ENCODE measurements around the gene SWSAP1.

Gene SWSAP1

GRCh38 chr19:11379857-11380350 lies 5.4 kb downstream of the SWSAP1 start:
- H3K27me3 ChIP-seq (ENCODE audit: insufficient read depth, low read length), result peaks cover 13% of the 10 kb centered on the region; the same call in 1 of the 2 replicates
- H3K36me3 ChIP-seq (ENCODE audit: insufficient read depth, low read length), result no peaks in the 10 kb centered on the region
- 93% methylated on average over 7 of the region's 7 CpGs for WGBS
- H3K4me1 ChIP-seq (ENCODE audit: insufficient read depth, low read length), result peaks cover 4% of the 10 kb centered on the region; the same call in 1 of the 2 replicates
- 0 out of 2 replicates have a peak overlapping the region, but pooled peaks have one; percentile 66 for H3K9ac ChIP-seq (ENCODE audit: low read depth, low read length)
- H3K4me3 ChIP-seq (ENCODE audit: low read length), result peak overlapping the region; percentile 79
- H3K27ac ChIP-seq (ENCODE audit: low read depth, low read length), result no peak overlapping the region
- H3K9me3 ChIP-seq (ENCODE audit: insufficient read depth, low read depth, low read length), result no peaks in the 10 kb centered on the region

- peaks cover 4% of the 10 kb centered on the region; the same call in 1 of the 2 replicates for H3K4me1 ChIP-seq (ENCODE audit: insufficient read depth, low read length)
- H3K4me3 ChIP-seq (ENCODE audit: low read length), result peak overlapping the region; percentile 79
- peak overlapping the region; percentile 66 for H3K9ac ChIP-seq (ENCODE audit: low read depth, low read length)
- peaks cover 13% of the 10 kb centered on the region; the same call in 1 of the 2 replicates for H3K27me3 ChIP-seq (ENCODE audit: insufficient read depth, low read length)
- no peaks in the 10 kb centered on the region for H3K9me3 ChIP-seq (ENCODE audit: insufficient read depth, low read depth, low read length)
- H3K27ac ChIP-seq (ENCODE audit: low read depth, low read length), result peak overlapping the region; percentile 86
- 2% methylated on average over 54 of the region's 54 CpGs for WGBS
- H3K36me3 ChIP-seq (ENCODE audit: insufficient read depth, low read length), result no peaks in the 10 kb centered on the region
Observed at GRCh38 chr19:11380653-11381537, 6.4 kb downstream of the SWSAP1 start.

GRCh38 chr19:11382898-11383705 lies 8.6 kb downstream of the SWSAP1 start:
- peaks cover 4% of the 10 kb centered on the region; the same call in 1 of the 2 replicates for H3K4me1 ChIP-seq (ENCODE audit: insufficient read depth, low read length)
- peaks cover 13% of the 10 kb centered on the region; the same call in 1 of the 2 replicates for H3K27me3 ChIP-seq (ENCODE audit: insufficient read depth, low read length)
- no peak overlapping the region for H3K27ac ChIP-seq (ENCODE audit: low read depth, low read length)
- H3K9ac ChIP-seq (ENCODE audit: low read depth, low read length), result no peak overlapping the region
- no peaks in the 10 kb centered on the region for H3K9me3 ChIP-seq (ENCODE audit: insufficient read depth, low read depth, low read length)
- WGBS, result under 1% methylated on average over 60 of the region's 65 CpGs
- H3K4me3 ChIP-seq (ENCODE audit: low read length), result peak overlapping the region; percentile 63
- no peaks in the 10 kb centered on the region for H3K36me3 ChIP-seq (ENCODE audit: insufficient read depth, low read length)

GRCh38 chr19:11383706-11384048 lies 9.2 kb downstream of the SWSAP1 start:
- Histone ChIP-seq H3K9me3 (ENCODE audit: insufficient read depth, low read depth, low read length) (no peaks in the 10 kb centered on the region), H3K9ac (ENCODE audit: low read depth, low read length) (no peak overlapping the region), H3K27me3 (ENCODE audit: insufficient read depth, low read length) (peaks cover 13% of the 10 kb centered on the region; the same call in 1 of the 2 replicates), H3K27ac (ENCODE audit: low read depth, low read length) (no peak overlapping the region), H3K4me3 (ENCODE audit: low read length) (peak overlapping the region; percentile 63), H3K4me1 (ENCODE audit: insufficient read depth, low read length) (peaks cover 4% of the 10 kb centered on the region; the same call in 1 of the 2 replicates), H3K36me3 (ENCODE audit: insufficient read depth, low read length) (no peaks in the 10 kb centered on the region)
- WGBS, result under 1% methylated on average over 9 of the region's 9 CpGs

- 91% methylated on average over 5 of the region's 5 CpGs for WGBS
- no peak overlapping the region for H3K4me3 ChIP-seq (ENCODE audit: low read length)
- no peak overlapping the region for H3K27ac ChIP-seq (ENCODE audit: low read depth, low read length)
- H3K9me3 ChIP-seq (ENCODE audit: insufficient read depth, low read depth, low read length), result no peaks in the 10 kb centered on the region
- H3K4me1 ChIP-seq (ENCODE audit: insufficient read depth, low read length), result peaks cover 4% of the 10 kb centered on the region; the same call in 1 of the 2 replicates
- H3K9ac ChIP-seq (ENCODE audit: low read depth, low read length), result no peak overlapping the region
- H3K36me3 ChIP-seq (ENCODE audit: insufficient read depth, low read length), result no peaks in the 10 kb centered on the region
- H3K27me3 ChIP-seq (ENCODE audit: insufficient read depth, low read length), result peaks cover 13% of the 10 kb centered on the region; the same call in 1 of the 2 replicates
Observed at GRCh38 chr19:11384778-11385129, 10.3 kb downstream of the SWSAP1 start.

GRCh38 chr19:11387162-11388034 lies 12.9 kb downstream of the SWSAP1 start:
- 90% methylated on average over 19 of the region's 19 CpGs for WGBS
- no peak overlapping the region for H3K4me3 ChIP-seq (ENCODE audit: low read length)
- H3K9ac ChIP-seq (ENCODE audit: low read depth, low read length), result no peak overlapping the region
- H3K9me3 ChIP-seq (ENCODE audit: insufficient read depth, low read depth, low read length), result no peaks in the 10 kb centered on the region
- H3K27ac ChIP-seq (ENCODE audit: low read depth, low read length), result no peak overlapping the region
- no peaks in the 10 kb centered on the region for H3K36me3 ChIP-seq (ENCODE audit: insufficient read depth, low read length)
- H3K4me1 ChIP-seq (ENCODE audit: insufficient read depth, low read length), result peaks cover 4% of the 10 kb centered on the region; the same call in 1 of the 2 replicates
- H3K27me3 ChIP-seq (ENCODE audit: insufficient read depth, low read length), result peaks cover 13% of the 10 kb centered on the region; the same call in 1 of the 2 replicates

GRCh38 chr19:11390359-11390758 lies 15.9 kb downstream of the SWSAP1 start:
- H3K9me3 ChIP-seq (ENCODE audit: insufficient read depth, low read depth, low read length), result no peaks in the 10 kb centered on the region
- no peak overlapping the region for H3K9ac ChIP-seq (ENCODE audit: low read depth, low read length)
- no peaks in the 10 kb centered on the region for H3K4me1 ChIP-seq (ENCODE audit: insufficient read depth, low read length)
- peaks cover 5% of the 10 kb centered on the region; the same call in 1 of the 2 replicates for H3K36me3 ChIP-seq (ENCODE audit: insufficient read depth, low read length)
- H3K4me3 ChIP-seq (ENCODE audit: low read length), result no peak overlapping the region
- H3K27ac ChIP-seq (ENCODE audit: low read depth, low read length), result no peak overlapping the region
- WGBS, result 80% methylated on average over 2 of the region's 2 CpGs
- no peaks in the 10 kb centered on the region for H3K27me3 ChIP-seq (ENCODE audit: insufficient read depth, low read length)

- Histone ChIP-seq H3K9ac (ENCODE audit: low read depth, low read length) (no peak overlapping the region), H3K27ac (ENCODE audit: low read depth, low read length) (no peak overlapping the region), H3K4me1 (ENCODE audit: insufficient read depth, low read length) (no peaks in the 10 kb centered on the region), H3K36me3 (ENCODE audit: insufficient read depth, low read length) (peaks cover 5% of the 10 kb centered on the region; the same call in 1 of the 2 replicates), H3K27me3 (ENCODE audit: insufficient read depth, low read length) (no peaks in the 10 kb centered on the region), H3K4me3 (ENCODE audit: low read length) (no peak overlapping the region), H3K9me3 (ENCODE audit: insufficient read depth, low read depth, low read length) (no peaks in the 10 kb centered on the region)
- WGBS, result 82% methylated on average over 3 of the region's 4 CpGs
Observed at GRCh38 chr19:11390933-11391680, 16.6 kb downstream of the SWSAP1 start.

- 93% methylated on average over 22 of the region's 22 CpGs for WGBS
- H3K36me3 ChIP-seq (ENCODE audit: insufficient read depth, low read length), result peaks cover 25% of the 10 kb centered on the region; the same call in 1 of the 2 replicates
- H3K9me3 ChIP-seq (ENCODE audit: insufficient read depth, low read depth, low read length), result no peaks in the 10 kb centered on the region
Observed at GRCh38 chr19:11397089-11397610, 22.7 kb downstream of the SWSAP1 start.

More at GRCh38 chr19:11397089-11397610, 22.7 kb downstream of the SWSAP1 start:
- H3K27ac ChIP-seq (ENCODE audit: low read depth, low read length), result no peak overlapping the region
- no peak overlapping the region for H3K4me3 ChIP-seq (ENCODE audit: low read length)
- H3K9ac ChIP-seq (ENCODE audit: low read depth, low read length), result no peak overlapping the region
- H3K4me1 ChIP-seq (ENCODE audit: insufficient read depth, low read length), result no peaks in the 10 kb centered on the region
- no peaks in the 10 kb centered on the region for H3K27me3 ChIP-seq (ENCODE audit: insufficient read depth, low read length)

Data from HUES64 (cell line).